Measurements from ENCODE around the gene NFYA. TPM values are rescaled to one million over a fixed set of nuclear protein-coding genes. Genes with fewer than 3 reads are reported as not detected.

The NFYA gene
- total and polyA plus RNA-seq, 2 of the 13 experiments (the other 11 are each of a cell fraction or from before 2014, with no cell fraction given), result 16.0 to 22.9 TPM

DNA sequence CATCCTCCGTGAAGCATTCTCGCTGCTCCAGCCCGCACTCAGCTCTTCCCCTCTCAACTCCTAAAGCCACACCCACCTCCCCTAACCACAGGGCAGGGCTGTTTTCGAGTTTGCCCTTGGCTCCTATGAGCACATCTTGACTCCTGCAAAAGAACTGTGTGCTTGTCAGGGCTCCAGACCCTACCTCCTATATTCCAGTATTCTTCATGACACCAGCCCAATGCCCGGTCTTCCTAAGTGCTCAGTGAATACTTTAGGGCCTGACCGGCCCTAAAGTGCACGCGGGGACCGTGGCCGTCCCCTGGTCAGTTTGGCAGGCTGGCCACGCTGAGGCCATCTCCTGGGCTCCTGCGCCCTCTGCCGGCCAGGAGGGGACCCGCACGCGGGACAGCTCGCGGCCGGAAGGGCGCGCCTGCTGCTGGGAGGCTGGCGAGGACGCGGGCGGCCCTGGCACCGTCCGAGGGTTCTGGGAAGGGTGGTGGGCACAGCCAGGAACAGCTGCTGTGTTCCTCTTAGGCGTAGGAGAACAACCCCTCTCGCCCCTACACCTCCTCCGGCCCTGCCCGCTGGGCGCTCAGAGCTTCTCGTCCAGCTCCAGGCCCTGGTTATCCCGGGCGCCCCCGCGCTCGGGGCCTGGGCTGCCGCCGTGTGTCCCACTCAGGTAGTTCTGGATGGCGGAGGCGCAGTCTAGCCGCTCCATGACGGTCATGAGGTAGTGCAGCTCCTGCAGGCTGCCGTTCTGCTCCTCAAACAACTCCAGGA lies 44.8 kb upstream of the NFYA start (continued):
- TF ChIP-seq, protein P1, sequence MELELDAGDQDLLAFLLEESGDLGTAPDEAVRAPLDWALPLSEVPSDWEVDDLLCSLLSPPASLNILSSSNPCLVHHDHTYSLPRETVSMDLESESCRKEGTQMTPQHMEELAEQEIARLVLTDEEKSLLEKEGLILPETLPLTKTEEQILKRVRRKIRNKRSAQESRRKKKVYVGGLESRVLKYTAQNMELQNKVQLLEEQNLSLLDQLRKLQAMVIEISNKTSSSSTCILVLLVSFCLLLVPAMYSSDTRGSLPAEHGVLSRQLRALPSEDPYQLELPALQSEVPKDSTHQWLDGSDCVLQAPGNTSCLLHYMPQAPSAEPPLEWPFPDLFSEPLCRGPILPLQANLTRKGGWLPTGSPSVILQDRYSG (CRISPR knock-in tag; IDR thresholded peaks at IDR 0.05), result 0 out of 2 replicates have a peak, but pooled peaks have one; percentile 25
- TF ChIP-seq MED13 (CRISPR knock-in tag; IDR thresholded peaks at IDR 0.05) (0 out of 2 replicates have a peak, but pooled peaks have one; percentile 47), MED1 (CRISPR knock-in tag; IDR thresholded peaks at IDR 0.05) (peak; percentile 66), ZNF143 (CRISPR knock-in tag; IDR thresholded peaks at IDR 0.05) (peak; percentile 53), PHF21A (CRISPR knock-in tag; IDR thresholded peaks at IDR 0.05) (no peak), ZNF260 (CRISPR knock-in tag; IDR thresholded peaks at IDR 0.05; ENCODE audit: borderline replicate concordance, low read depth) (no peak), ONECUT2 (CRISPR knock-in tag; IDR thresholded peaks at IDR 0.05) (0 out of 2 replicates have a peak, but pooled peaks have one; percentile 47), GPN1 (CRISPR knock-in tag; IDR thresholded peaks at IDR 0.05; ENCODE audit: borderline replicate concordance) (no peak), DMAP1 (CRISPR knock-in tag; IDR thresholded peaks at IDR 0.05) (peak; percentile 57; the same call in 1 of the 2 replicates), TARDBP (CRISPR knock-in tag; IDR thresholded peaks at IDR 0.05) (peak; percentile 42; the same call in 1 of the 2 replicates), IKZF4 (CRISPR knock-in tag; IDR thresholded peaks at IDR 0.05; ENCODE audit: borderline replicate concordance, low read depth, not compliant biosample characterization) (no peak), ZNF17 (CRISPR knock-in tag; IDR thresholded peaks at IDR 0.05) (no peak), ASH2L (IDR thresholded peaks at IDR 0.05; ENCODE audit: insufficient read length, low read depth, low read length) (no peak), HNRNPLL (IDR thresholded peaks at IDR 0.05; ENCODE audit: low read depth, low read length, poor library complexity, severe bottlenecking) (peak; percentile 62), ZNF468 (CRISPR knock-in tag; IDR thresholded peaks at IDR 0.05) (0 out of 2 replicates have a peak, but pooled peaks have one; percentile 69), NAIF1 (CRISPR knock-in tag; IDR thresholded peaks at IDR 0.05; ENCODE audit: borderline replicate concordance) (no peak), RFXAP (CRISPR knock-in tag; IDR thresholded peaks at IDR 0.05; ENCODE audit: borderline replicate concordance) (peak; percentile 63; the same call in 1 of the 2 replicates), ZNF792 (CRISPR knock-in tag; IDR thresholded peaks at IDR 0.05) (no peak), ATAD3A (CRISPR knock-in tag; IDR thresholded peaks at IDR 0.05) (no peak), ZNF124 (CRISPR knock-in tag; IDR thresholded peaks at IDR 0.05) (peak; percentile 88; the same call in 1 of the 2 replicates), ZNF274 (CRISPR knock-in tag; IDR thresholded peaks at IDR 0.05) (peak; percentile 73)
- TF ChIP-seq, protein P2, sequence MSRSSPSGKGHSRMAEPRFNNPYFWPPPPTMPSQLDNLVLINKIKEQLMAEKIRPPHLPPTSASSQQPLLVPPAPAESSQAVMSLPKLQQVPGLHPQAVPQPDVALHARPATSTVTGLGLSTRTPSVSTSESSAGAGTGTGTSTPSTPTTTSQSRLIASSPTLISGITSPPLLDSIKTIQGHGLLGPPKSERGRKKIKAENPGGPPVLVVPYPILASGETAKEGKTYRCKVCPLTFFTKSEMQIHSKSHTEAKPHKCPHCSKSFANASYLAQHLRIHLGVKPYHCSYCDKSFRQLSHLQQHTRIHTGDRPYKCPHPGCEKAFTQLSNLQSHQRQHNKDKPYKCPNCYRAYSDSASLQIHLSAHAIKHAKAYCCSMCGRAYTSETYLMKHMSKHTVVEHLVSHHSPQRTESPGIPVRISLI (CRISPR knock-in tag; IDR thresholded peaks at IDR 0.05; ENCODE audit: borderline replicate concordance), result no peak
- TF ChIP-seq, protein P3, sequence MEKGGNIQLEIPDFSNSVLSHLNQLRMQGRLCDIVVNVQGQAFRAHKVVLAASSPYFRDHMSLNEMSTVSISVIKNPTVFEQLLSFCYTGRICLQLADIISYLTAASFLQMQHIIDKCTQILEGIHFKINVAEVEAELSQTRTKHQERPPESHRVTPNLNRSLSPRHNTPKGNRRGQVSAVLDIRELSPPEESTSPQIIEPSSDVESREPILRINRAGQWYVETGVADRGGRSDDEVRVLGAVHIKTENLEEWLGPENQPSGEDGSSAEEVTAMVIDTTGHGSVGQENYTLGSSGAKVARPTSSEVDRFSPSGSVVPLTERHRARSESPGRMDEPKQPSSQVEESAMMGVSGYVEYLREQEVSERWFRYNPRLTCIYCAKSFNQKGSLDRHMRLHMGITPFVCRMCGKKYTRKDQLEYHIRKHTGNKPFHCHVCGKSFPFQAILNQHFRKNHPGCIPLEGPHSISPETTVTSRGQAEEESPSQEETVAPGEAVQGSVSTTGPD (CRISPR knock-in tag; IDR thresholded peaks at IDR 0.05), result no peak
- TF ChIP-seq, protein P4, sequence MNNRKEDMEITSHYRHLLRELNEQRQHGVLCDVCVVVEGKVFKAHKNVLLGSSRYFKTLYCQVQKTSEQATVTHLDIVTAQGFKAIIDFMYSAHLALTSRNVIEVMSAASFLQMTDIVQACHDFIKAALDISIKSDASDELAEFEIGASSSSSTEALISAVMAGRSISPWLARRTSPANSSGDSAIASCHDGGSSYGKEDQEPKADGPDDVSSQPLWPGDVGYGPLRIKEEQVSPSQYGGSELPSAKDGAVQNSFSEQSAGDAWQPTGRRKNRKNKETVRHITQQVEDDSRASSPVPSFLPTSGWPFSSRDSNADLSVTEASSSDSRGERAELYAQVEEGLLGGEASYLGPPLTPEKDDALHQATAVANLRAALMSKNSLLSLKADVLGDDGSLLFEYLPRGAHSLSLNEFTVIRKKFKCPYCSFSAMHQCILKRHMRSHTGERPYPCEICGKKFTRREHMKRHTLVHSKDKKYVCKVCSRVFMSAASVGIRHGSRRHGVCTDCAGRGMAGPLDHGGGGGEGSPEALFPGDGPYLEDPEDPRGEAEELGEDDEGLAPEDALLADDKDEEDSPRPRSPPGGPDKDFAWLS (CRISPR knock-in tag; IDR thresholded peaks at IDR 0.05; ENCODE audit: borderline replicate concordance), result no peak
